HEK293 (cell line): Measurements from ENCODE around the gene CMTM8.

Experiments used
- CTCF ChIA-PET: fragments of 350-600 bp; formaldehyde crosslinking; extraction: SDS; loops from one replicate; lab custom pipeline; 2021; ENCODE audit warnings: antibody characterized with exemption; lab: Yijun Ruan, JAX
- POLR2A ChIA-PET: fragments of 300-600 bp; formaldehyde crosslinking; extraction: SDS; loops from one replicate; lab custom pipeline; 2020; ENCODE audit warnings: antibody characterized with exemption, inconsistent platforms; lab: Yijun Ruan, JAX
- H3K27ac ChIP-seq: fragments of 200-500 bp; sonication (Bioruptor generic); 2 replicates; pipeline ENCODE4 v1.5.1; 2014; ENCODE audit warnings: low read depth, low read length, control low read depth, inconsistent platforms; ENCODE audit errors: extremely low read depth
- H3K36me3 ChIP-seq, 2 experiments: fragments of 200-500 bp in 1 of 2; sonication (Bioruptor generic) in 1 of 2; 1 replicate in 1 of 2; 2 replicates in 1 of 2; pipeline ENCODE4 v1.5.1; 2014 to 2017; ENCODE audit warnings: inconsistent platforms in 2 of 2, low read length in 2 of 2; ENCODE audit not compliant: control insufficient read depth in 2 of 2, insufficient read depth in 1 of 2
- H3K4me1 ChIP-seq: fragments of 200-500 bp; sonication (Bioruptor generic); 2 replicates; pipeline ENCODE4 v1.5.1; 2014; ENCODE audit warnings: mild to moderate bottlenecking, low read length, inconsistent platforms; ENCODE audit not compliant: control insufficient read depth, insufficient read depth
- H3K4me3 ChIP-seq: 2 replicates; pipeline ENCODE4 v1.5.1; 2011; ENCODE audit warnings: low read depth, mild to moderate bottlenecking, control low read depth, low read length, moderate library complexity
- H3K9me3 ChIP-seq: fragments of 200-500 bp; sonication (Bioruptor generic); 2 replicates; pipeline ENCODE4 v1.5.1; 2014; ENCODE audit warnings: low read depth, low read length, inconsistent platforms; ENCODE audit not compliant: control insufficient read depth, insufficient read depth
- BCL6B ChIP-seq: fragments of 450-650 bp; formaldehyde crosslinking; IDR thresholded peaks from 2 replicates; pipeline ENCODE4 v1.5.1; 2017; ENCODE audit warnings: missing biosample characterization, missing genetic modification characterization
- HOXA7 ChIP-seq: sonication (generic); formaldehyde crosslinking; IDR thresholded peaks from 2 replicates; pipeline ENCODE4 v1.8.1; 2022; ENCODE audit warnings: missing genetic modification reagents, borderline replicate concordance
- HOXD13 ChIP-seq: sonication (generic); formaldehyde crosslinking; IDR thresholded peaks from 2 replicates; pipeline ENCODE4 v1.8.0; 2022; ENCODE audit warnings: missing genetic modification reagents, borderline replicate concordance
- KLF10 ChIP-seq: fragments of 450-650 bp; IDR thresholded peaks from 2 replicates; pipeline ENCODE4 v1.5.1; 2018; ENCODE audit warnings: missing biosample characterization, mild to moderate bottlenecking, missing genetic modification characterization
- REST ChIP-seq: fragments of 450-650 bp; formaldehyde crosslinking; IDR thresholded peaks from 2 replicates; pipeline ENCODE4 v1.5.1; 2016; ENCODE audit warnings: missing biosample characterization, missing genetic modification characterization
- SCRT1 ChIP-seq: fragments of 450-650 bp; formaldehyde crosslinking; IDR thresholded peaks from 2 replicates; pipeline ENCODE4 v1.5.1; 2016; ENCODE audit warnings: missing biosample characterization, missing genetic modification characterization, borderline replicate concordance
- SCRT2 ChIP-seq: fragments of 450-650 bp; formaldehyde crosslinking; IDR thresholded peaks from 2 replicates; pipeline ENCODE4 v1.5.1; 2016; ENCODE audit warnings: missing biosample characterization, missing genetic modification characterization
- YY1 ChIP-seq: fragments of 450-650 bp; formaldehyde crosslinking; IDR thresholded peaks from 2 replicates; pipeline ENCODE4 v1.5.1; 2018; ENCODE audit warnings: missing biosample characterization, missing genetic modification characterization
- ZBTB49 ChIP-seq: fragments of 450-650 bp; formaldehyde crosslinking; IDR thresholded peaks from 2 replicates; pipeline ENCODE4 v1.5.1; 2016; ENCODE audit warnings: missing biosample characterization, missing genetic modification characterization, low read depth
- ZIC2 ChIP-seq: fragments of 450-650 bp; formaldehyde crosslinking; IDR thresholded peaks from 2 replicates; pipeline ENCODE4 v1.5.1; 2016; ENCODE audit warnings: missing biosample characterization, missing genetic modification characterization
- ZNF146 ChIP-seq: fragments of 450-650 bp; formaldehyde crosslinking; IDR thresholded peaks from 2 replicates; pipeline ENCODE4 v1.5.1; 2016; ENCODE audit warnings: missing biosample characterization, missing genetic modification characterization
- ZNF169 ChIP-seq: fragments of 450-650 bp; formaldehyde crosslinking; IDR thresholded peaks from 2 replicates; pipeline ENCODE4 v1.5.1; 2016; ENCODE audit warnings: missing biosample characterization, missing genetic modification characterization
- ZNF311 ChIP-seq: fragments of 450-650 bp; formaldehyde crosslinking; IDR thresholded peaks from 2 replicates; pipeline ENCODE4 v1.5.1; 2017; ENCODE audit warnings: missing biosample characterization, missing genetic modification characterization, borderline replicate concordance
- ZNF391 ChIP-seq: fragments of 450-650 bp; formaldehyde crosslinking; IDR thresholded peaks from 2 replicates; pipeline ENCODE4 v1.5.1; 2016; ENCODE audit warnings: low read depth, missing biosample characterization, missing genetic modification characterization, borderline replicate concordance
- ZNF426 ChIP-seq: fragments of 450-650 bp; formaldehyde crosslinking; IDR thresholded peaks from 2 replicates; pipeline ENCODE4 v1.5.1; 2017; ENCODE audit warnings: missing biosample characterization, missing genetic modification characterization, mild to moderate bottlenecking, inconsistent platforms, moderate library complexity
- ZNF514 ChIP-seq: fragments of 450-650 bp; formaldehyde crosslinking; IDR thresholded peaks from 2 replicates; pipeline ENCODE4 v1.5.1; 2016; ENCODE audit warnings: missing biosample characterization, missing genetic modification characterization
- ZNF76 ChIP-seq: fragments of 450-650 bp; formaldehyde crosslinking; IDR thresholded peaks from 2 replicates; pipeline ENCODE4; 2016; ENCODE audit warnings: low read depth, missing biosample characterization, missing genetic modification characterization, borderline replicate concordance
- ZNF791 ChIP-seq: fragments of 450-650 bp; formaldehyde crosslinking; IDR thresholded peaks from 2 replicates; pipeline ENCODE4 v1.5.1; 2016; ENCODE audit warnings: missing biosample characterization, missing genetic modification characterization
- TF ChIP-seq, protein P1 (sequence below): fragments of 450-650 bp; formaldehyde crosslinking; IDR thresholded peaks from 2 replicates; pipeline ENCODE4 v1.5.1; 2016; ENCODE audit warnings: missing biosample characterization, missing genetic modification characterization, borderline replicate concordance

The CMTM8 gene

DNA sequence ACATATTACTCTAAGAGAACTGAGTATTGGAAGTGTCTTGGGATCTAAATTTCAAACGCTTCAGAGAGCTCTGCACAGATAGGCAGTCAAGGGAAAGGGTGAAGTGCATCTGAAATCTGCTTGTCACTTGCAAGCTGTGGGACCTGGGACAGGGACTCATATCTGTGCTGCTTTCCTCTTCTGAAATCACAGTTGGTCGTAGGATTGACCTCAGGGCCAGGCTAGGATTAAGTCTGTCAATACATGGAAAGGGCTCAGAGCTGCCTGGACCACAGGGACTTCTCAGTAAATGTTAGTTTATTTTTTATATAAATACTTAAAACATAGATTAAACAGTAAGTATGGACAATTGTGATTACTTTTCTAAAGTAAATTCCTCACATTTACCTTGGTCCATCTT, 78.5 kb downstream of the CMTM8 start:
- H3K27ac ChIP-seq, result no peak overlapping the region
- H3K4me1 ChIP-seq, result peaks cover 2% of the 10 kb centered on the region; the same call in 1 of the 2 replicates
- POLR2A ChIA-PET, result no interaction called here
- no peak overlapping the region for H3K4me3 ChIP-seq
- H3K9me3 ChIP-seq, result no peaks in the 10 kb centered on the region
- no peak for TF ChIP-seq ZNF76 (tag by site-specific recombination)
- no peak for TF ChIP-seq ZNF169
- TF ChIP-seq ZNF391 (tag by site-specific recombination), result no peak
- no peak for TF ChIP-seq ZNF311
- TF ChIP-seq SCRT1, result no peak
- TF ChIP-seq SCRT2 (tag by site-specific recombination), result no peak
- no peak for TF ChIP-seq KLF10 (tag by site-specific recombination)
- TF ChIP-seq REST (tag by site-specific recombination), result no peak
- TF ChIP-seq HOXD13 (CRISPR knock-in tag), result no peak
- no peak for TF ChIP-seq HOXA7
- no peak for TF ChIP-seq ZNF426 (tag by site-specific recombination)
- no peak for TF ChIP-seq BCL6B
- TF ChIP-seq ZNF791, result no peak
- TF ChIP-seq ZNF514 (tag by site-specific recombination), result no peak
- no peak for TF ChIP-seq YY1 (tag by site-specific recombination)
- TF ChIP-seq ZNF146 (tag by site-specific recombination), result no peak
- TF ChIP-seq ZIC2 (tag by site-specific recombination), result no peak
- no peak for TF ChIP-seq ZBTB49 (tag by site-specific recombination)
- TF ChIP-seq, protein P1, sequence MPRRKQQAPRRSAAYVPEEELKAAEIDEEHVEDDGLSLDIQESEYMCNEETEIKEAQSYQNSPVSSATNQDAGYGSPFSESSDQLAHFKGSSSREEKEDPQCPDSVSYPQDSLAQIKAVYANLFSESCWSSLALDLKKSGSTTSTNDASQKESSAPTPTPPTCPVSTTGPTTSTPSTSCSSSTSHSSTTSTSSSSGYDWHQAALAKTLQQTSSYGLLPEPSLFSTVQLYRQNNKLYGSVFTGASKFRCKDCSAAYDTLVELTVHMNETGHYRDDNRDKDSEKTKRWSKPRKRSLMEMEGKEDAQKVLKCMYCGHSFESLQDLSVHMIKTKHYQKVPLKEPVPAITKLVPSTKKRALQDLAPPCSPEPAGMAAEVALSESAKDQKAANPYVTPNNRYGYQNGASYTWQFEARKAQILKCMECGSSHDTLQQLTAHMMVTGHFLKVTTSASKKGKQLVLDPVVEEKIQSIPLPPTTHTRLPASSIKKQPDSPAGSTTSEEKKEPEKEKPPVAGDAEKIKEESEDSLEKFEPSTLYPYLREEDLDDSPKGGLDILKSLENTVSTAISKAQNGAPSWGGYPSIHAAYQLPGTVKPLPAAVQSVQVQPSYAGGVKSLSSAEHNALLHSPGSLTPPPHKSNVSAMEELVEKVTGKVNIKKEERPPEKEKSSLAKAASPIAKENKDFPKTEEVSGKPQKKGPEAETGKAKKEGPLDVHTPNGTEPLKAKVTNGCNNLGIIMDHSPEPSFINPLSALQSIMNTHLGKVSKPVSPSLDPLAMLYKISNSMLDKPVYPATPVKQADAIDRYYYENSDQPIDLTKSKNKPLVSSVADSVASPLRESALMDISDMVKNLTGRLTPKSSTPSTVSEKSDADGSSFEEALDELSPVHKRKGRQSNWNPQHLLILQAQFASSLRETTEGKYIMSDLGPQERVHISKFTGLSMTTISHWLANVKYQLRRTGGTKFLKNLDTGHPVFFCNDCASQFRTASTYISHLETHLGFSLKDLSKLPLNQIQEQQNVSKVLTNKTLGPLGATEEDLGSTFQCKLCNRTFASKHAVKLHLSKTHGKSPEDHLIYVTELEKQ (tag by site-specific recombination), result no peak
- no peaks in the 10 kb centered on the region for H3K36me3 ChIP-seq
- CTCF ChIA-PET, result interaction anchor here (0.8 kb wide), 1 partner anchor 19 kb away, joined by 3 read pairs; no protein-coding TSS in a partner anchor
